GM21360 (cell line): ENCODE measurements around the gene KSR1.

Source experiments
- ATAC-seq: cut with Tn5 transposase; IDR thresholded peaks from one replicate; pipeline ENCODE4 v1.9.1; 2021; ENCODE audit warnings: mild to moderate bottlenecking, moderate library complexity; ENCODE audit not compliant: unreplicated experiment

The KSR1 gene

DNA sequence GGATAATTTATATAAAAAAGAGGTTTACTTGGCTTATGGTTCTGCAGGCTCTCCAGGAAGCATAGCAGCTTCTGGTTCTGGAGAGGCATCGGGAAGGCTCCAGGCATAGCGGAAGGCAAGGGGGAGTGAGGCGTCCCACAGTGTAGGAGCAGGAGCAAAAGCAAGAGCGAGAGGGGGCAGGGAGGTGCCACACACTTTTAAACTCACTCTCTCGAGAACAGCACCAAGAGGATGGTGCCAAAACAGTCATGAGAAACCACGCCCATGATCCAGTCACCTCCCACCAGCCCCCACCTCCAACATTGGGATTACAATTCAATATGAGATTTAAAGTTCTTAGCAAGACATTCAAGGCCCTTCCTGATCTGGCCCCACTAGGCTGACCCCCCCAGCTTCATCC lies 124.8 kb downstream of the KSR1 start:
- ATAC-seq = no peak

DNA sequence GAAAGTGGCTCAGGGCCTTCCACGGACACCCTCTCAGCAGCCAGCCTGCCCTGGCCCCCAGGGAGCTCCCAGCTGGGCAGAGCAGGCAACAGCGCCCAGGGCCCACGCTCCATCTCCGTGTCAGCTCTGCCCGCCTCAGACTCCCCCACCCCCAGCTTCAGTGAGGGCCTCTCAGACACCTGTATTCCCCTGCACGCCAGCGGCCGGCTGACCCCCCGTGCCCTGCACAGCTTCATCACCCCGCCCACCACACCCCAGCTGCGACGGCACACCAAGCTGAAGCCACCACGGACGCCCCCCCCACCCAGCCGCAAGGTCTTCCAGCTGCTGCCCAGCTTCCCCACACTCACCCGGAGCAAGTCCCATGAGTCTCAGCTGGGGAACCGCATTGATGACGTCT lies 126.4 kb downstream of the KSR1 start:
- no peak for ATAC-seq

DNA sequence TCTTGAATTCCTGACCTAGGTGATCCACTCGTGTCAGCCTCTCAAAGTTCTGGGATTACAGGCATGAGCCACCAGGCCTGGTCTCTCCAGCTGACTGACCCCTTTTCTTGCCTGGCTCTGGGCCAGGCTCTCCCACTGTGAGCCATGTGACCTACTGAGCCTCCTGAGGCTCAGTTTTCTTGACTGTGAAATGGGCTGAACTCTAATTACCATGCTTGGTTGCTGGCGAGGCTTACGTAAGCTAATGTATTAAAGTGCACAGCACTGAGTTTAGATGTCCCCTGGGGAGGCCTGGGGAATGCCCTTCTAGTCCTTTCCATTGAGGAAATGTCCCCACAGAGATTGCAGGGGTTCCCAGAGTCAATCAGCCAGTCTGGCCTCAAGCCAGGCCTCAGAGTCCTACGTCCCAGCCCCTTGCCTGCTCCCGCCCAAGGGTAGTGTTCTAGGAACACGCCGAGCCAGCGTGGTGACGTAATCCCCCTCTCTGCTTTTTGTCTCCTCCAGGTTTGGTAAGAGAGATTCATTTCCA lies 129.0 kb downstream of the KSR1 start:
- ATAC-seq = no peak

GRCh38 chr17:27585792-27586191 lies 129.5 kb downstream of the KSR1 start:
- no peak for ATAC-seq

DNA sequence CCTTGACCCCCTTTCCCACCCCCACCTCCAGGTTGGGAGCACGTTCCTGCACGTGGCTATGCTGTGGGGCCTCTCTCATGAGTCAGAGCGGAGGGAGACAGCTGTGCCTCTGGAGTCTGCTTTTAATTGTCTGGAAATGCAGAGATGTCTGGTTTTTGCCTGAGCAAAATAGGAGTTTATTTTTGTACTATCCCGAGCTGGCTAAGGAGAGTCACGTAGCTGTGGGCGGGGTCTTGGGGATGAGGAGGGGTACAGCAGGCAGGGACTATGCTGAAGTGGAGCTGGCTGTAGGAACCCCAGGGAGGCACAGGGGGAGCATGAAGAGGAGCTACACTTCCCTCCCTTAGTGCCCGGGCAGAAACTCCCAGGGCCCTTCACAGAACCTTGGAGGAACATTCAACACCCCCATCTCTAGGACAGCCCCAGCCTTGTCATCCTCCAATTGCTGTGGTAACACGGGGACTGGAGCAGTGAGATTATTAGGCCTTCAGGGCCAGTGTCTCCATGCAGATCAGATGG lies 130.0 kb downstream of the KSR1 start:
- no peak for ATAC-seq

DNA sequence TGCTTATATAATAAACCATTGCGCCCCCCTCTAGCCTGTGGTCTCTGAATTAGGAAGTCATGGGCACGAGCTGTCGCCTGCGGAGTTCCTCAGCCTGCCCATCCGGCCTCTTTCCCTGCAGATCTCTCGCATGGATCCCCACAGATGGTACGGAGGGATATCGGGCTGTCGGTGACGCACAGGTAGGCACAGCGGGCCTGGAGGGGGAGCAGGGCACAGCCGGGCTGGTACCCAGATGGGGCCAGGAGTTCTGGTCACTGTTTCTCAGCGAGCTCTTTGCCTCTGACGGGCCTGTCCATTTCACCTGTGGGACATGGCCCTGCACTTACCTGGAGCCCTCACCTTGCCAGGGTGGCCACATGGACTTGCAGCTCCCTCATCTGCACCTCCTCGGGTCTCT lies 132.1 kb downstream of the KSR1 start:
- ATAC-seq = no peak

DNA sequence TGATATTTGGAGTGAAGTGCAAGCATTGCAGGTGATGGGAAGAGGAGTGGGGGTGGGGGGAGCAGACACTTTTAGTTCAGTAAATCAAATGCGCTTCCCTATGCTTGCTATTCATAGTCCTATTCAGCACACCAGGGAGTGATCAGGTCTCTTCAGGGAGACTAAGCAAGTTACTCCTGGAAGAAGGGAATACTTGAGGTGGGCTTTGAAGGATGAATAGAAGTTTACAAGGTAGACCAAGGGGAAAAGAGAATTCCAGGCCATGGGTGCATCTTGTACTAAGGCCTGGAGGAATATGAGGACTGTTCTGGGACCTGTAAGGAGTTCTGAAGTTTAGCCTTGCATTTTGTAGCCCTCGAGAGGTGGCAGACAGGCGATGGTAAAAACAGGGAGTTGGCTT lies 134.6 kb downstream of the KSR1 start:
- ATAC-seq = no peak

DNA sequence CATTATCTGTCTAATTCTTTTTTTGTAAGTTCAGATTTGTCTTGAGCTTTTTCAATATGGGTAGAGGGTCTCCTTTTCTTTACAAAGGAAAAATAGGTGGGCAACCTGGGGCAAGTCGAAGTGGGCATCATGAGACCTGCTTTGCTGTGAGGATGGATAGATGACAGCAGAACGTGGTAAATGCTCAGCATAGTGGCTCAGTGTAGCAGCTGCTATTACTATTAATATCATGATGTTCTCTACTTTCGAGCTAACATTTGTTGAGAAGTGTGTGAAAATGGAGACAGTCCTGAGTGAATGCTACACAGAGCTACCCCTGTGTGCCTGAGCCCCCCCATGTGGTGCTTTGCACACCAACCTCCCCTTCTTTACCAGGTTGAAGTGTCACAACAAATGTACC lies 135.7 kb downstream of the KSR1 start:
- ATAC-seq = no peak

- no peak for ATAC-seq
These were observed 137.1 kb downstream of the KSR1 start for GRCh38 chr17:27593232-27593856.

DNA sequence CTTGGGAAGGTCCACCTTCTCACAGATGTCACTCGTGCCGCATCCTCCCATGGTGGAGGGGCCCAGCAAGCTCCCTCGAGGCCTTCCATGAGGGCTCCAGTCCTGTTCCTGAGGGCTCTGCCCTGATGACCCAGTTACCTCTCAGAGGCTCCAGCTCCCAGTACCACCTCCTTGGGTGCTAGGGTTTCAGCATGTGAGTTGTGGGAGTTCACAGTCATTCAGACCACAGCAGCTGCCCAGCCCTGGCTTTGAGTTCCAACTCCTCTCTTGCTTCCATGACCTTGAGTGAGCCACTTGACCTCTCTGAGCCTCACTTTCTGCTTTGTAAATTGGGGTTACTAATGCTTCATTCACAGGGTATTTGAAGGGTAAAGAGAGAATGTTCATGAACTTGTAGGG lies 137.6 kb downstream of the KSR1 start:
- ATAC-seq = no peak

GRCh38 chr17:27595208-27595607 lies 139.0 kb downstream of the KSR1 start:
- no peak for ATAC-seq

DNA sequence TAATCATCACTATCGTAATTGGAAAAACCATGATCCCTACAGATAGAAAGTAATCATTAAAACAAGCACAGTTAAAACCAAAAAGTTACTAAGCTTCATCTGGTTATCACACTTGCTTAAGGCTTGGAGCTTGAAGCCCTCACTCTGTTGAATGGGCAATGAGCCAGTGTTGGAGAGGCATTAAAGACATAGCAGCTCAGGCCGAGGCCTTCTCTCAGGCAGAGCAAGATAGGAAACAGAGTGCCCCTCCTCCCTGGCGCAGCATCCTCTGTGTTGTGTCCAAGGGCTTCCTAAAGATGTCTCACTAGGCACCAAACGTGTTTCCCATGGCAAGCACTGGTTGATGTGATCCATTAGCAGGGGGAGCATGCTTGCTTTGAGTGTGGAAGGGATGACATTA lies 139.8 kb downstream of the KSR1 start:
- ATAC-seq = no peak

GRCh38 chr17:27596566-27597187 lies 140.4 kb downstream of the KSR1 start:
- no peak for ATAC-seq

DNA sequence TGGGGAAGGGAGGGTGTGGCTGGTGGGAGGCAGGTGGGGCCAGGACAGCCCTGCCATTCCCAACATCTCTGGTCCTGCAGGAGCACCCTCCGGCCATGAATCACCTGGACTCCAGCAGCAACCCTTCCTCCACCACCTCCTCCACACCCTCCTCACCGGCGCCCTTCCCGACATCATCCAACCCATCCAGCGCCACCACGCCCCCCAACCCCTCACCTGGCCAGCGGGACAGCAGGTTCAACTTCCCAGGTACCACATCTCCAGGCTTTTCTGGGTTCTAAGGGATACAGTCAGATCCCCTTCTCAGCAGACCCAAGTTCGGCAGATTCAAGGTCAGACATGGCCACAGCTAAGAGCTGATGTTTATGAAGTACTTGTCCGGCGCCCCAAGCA lies 140.9 kb downstream of the KSR1 start:
- no peak for ATAC-seq

GRCh38 chr17:27597783-27598320 lies 141.6 kb downstream of the KSR1 start:
- no peak for ATAC-seq

DNA sequence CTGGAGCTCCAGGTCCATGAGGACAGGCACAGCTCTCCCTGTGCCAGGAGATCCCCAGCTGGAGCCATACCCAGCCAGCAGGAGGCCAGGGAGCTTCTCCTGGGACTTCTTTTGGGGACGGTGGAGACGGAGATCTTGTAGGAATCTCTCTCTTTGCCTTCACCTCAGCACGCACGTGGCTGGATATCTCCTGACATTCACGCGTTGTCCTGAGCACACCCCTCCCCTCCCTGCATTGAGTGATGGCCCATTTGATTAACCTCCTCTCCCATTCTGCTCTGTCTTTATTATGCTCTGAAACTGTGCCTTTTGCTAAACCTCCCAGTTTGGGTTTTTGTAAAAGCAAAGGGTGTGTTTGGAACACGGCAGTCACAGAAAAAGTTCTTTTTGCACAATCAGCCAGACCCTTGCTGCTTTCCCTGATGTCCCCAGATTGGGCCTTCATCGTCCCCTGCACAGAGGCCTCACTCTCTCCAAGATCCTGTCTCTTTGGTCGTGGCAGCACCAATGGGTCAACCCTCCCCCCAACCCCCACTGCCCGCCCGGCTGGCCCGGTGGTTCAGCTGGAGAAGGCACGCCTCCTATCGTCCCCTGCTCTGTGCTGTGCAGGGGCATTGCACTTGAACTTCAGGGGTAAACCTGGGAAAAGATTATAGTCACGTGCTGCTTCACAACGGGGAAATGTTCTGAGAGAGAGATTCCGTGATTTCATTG lies 142.2 kb downstream of the KSR1 start:
- no peak for ATAC-seq

DNA sequence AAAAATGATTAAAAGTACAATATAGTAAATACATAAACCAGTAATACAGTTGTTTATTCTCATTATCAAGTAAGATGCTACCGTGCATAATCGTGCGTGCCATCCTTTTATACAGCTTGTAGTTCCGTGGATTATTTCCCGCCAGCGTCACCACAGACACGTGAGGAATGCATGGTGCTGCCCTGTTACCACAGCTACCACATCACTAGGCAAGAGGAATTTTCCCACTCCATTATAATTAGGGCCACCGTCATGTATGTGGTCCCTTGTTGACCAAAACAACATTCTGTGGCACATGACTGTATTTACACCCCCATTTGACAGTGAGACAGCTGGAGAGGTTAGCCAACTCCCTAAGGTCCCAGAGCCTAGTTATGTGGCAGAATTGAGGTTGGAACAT lies 144.2 kb downstream of the KSR1 start:
- ATAC-seq = no peak

- no peak for ATAC-seq
These were observed 145.1 kb downstream of the KSR1 start for GRCh38 chr17:27601069-27601974.

DNA sequence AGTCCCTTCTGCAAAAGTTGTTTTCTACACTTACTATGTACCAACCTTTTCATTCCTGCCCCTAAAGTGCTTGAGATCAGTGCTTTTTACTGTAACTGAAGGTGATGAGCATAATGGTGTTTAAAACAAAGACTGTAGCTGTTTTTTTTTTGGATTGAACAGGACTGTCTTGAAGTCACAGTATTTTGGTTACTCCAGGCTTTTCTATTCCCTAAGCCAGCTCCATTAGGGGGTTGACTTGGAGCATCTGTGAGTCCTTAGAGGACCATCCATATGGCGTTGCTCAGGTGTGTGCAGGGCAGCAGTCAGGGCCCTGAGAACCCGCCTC lies 145.7 kb downstream of the KSR1 start:
- ATAC-seq = no peak

DNA sequence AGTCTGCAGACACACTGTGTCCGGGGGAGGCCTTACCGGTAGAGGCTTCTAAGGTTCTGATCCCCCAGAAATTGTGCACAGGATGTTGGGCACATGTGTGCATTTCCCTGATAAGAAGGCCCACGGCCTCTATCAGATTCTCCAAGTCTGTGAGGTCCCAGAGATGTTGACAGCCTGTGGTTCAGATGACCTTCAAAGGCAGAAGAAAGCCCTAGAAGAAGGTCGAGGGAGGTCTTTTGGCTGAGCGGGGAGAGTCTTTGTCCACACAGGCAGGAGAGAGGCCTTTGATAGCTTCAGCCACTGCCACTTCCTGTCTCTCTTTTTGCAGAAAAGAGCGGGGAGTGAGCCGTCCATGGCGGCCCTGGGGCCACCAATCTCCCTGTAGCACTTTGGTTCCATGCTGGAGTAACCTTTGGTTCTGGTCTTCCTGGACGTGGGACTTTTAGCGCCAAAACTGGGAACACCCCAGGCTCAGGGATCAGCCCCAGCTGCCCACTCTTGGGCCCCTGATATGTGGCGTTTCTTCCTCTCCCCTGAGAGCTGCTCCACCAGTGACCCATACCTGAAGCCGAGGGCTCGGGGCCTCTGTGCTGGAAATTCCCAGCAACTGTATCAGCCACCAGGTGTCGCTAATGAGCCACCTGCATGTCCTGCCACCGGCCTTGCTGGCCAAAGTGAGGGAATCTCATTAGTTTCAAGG lies 146.6 kb downstream of the KSR1 start:
- ATAC-seq = no peak
